Body of pancreas (tissue), 4 donors: Measurements from ENCODE around the gene GPC1. TPM values are rescaled to one million over a fixed set of nuclear protein-coding genes. Genes with fewer than 3 reads are reported as not detected.

Source experiments
- ATAC-seq: fragments of 150-250 bp; one replicate; pipeline ENCODE4 v1.9.1; 2016
- DNase-seq, 4 donors: peaks; one replicate each; pipeline ENCODE4 v3.0.0-alpha.2; 2019
- H3K27ac ChIP-seq, 4 donors: fragments of 200-600 bp; sonication (generic); 1 replicate in 3 of 4; 2 replicates in 1 of 4; pipeline versions ENCODE4 v1.5.1 to v1.6.1; 2016 to 2019; ENCODE audit warnings: mild to moderate bottlenecking in 1 of 4, mixed read lengths in 1 of 4, moderate library complexity in 1 of 4
- H3K27me3 ChIP-seq, 2 donors: fragments of 200-600 bp; sonication (generic); one replicate each; pipeline ENCODE4 v1.6.0; 2016; ENCODE audit warnings: mild to moderate bottlenecking in 1 of 2
- H3K36me3 ChIP-seq, 2 donors: fragments of 200-600 bp; sonication (generic); replicated peaks in 1 of 2; 2 replicates each; pipeline ENCODE4 v1.5.1; 2016; ENCODE audit warnings: low read depth in 2 of 2; ENCODE audit not compliant: insufficient read depth in 1 of 2
- H3K4me1 ChIP-seq: fragments of 200-600 bp; sonication (generic); one replicate; pipeline ENCODE4 v1.6.0; 2016
- H3K4me3 ChIP-seq, 2 donors: fragments of 200-600 bp; sonication (generic); 1 replicate in 1 of 2; 2 replicates in 1 of 2; pipeline ENCODE4 v1.5.1; 2016 to 2019
- H3K9me3 ChIP-seq, 3 donors: fragments of 200-600 bp; sonication (generic); 1 replicate in 2 of 3; 2 replicates in 1 of 3; pipeline ENCODE4 v1.5.1; 2016
- POLR2A ChIP-seq, 3 donors: fragments of 450-650 bp; IDR thresholded peaks; one replicate each; pipeline ENCODE4 v1.6.1; 2016; ENCODE audit warnings: antibody characterized with exemption in 3 of 3, mild to moderate bottlenecking in 2 of 3
- WGBS, 2 donors: methylation state at CpG; one replicate each; pipeline ENCODE4 v1.1.5; 2017; 5-methylcytosine and 5-hydroxymethylcytosine counted together
- intact Hi-C: fragments of 100-400 bp; cut with DNase I; formaldehyde crosslinking; loops from one replicate; pipeline ENCODE4 v1.15.1; 2023
- total RNA-seq, 2 donors: library from RNA; depleted of rRNA; stranded (reverse); fragments of >200 nt; gene quantifications; one replicate each; pipeline ENCODE4 v1.1.0, GENCODE V29; 2016
- TF ChIP-seq, protein P1 (sequence below), 7 experiments: fragments of 450-650 bp in 4 of 7; fragments of 200-600 bp in 3 of 7; sonication (generic) in 3 of 7; IDR thresholded peaks; one replicate each; pipeline ENCODE4 v1.5.1; 2016 to 2019; ENCODE audit warnings: antibody characterized with exemption in 7 of 7

GPC1 gene
- total RNA-seq, 2 donors from 2014 or later, result 23.3 to 30.7 TPM

DNA sequence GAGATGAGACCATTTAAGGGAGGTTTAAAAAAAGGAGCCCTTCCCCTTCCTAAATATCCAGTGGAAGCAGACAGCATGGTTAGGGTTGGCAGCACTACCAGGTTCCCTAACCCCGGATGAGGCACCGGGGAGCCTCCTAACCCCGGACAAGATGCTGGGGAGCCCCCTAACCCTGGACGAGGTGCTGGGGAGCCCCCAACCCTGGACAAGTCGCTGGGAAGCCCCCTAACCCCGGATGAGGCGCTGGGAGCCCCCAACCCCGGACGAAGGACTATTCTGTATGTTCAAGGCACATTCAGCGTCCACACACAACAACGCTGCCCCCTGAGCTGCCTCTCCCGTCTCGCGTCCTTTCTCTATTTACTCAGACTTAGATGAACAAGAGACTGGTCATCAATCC is 70.4 kb downstream of the GPC1 start:
- H3K36me3 ChIP-seq, result no peaks in the 10 kb centered on the region
- no peaks in the 10 kb centered on the region for H3K27me3 ChIP-seq
- no peak for TF ChIP-seq POLR2A (IDR thresholded peaks at IDR 0.05)
- TF ChIP-seq, protein P1, sequence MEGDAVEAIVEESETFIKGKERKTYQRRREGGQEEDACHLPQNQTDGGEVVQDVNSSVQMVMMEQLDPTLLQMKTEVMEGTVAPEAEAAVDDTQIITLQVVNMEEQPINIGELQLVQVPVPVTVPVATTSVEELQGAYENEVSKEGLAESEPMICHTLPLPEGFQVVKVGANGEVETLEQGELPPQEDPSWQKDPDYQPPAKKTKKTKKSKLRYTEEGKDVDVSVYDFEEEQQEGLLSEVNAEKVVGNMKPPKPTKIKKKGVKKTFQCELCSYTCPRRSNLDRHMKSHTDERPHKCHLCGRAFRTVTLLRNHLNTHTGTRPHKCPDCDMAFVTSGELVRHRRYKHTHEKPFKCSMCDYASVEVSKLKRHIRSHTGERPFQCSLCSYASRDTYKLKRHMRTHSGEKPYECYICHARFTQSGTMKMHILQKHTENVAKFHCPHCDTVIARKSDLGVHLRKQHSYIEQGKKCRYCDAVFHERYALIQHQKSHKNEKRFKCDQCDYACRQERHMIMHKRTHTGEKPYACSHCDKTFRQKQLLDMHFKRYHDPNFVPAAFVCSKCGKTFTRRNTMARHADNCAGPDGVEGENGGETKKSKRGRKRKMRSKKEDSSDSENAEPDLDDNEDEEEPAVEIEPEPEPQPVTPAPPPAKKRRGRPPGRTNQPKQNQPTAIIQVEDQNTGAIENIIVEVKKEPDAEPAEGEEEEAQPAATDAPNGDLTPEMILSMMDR (IDR thresholded peaks at IDR 0.05), result no peak
- ATAC-seq (no peak), DNase-seq (peak in 1 of 4 donors; percentile 4)
- WGBS, 2 donors, result 75 to 85% methylated on average over 14 of the region's 14 CpGs
- intact Hi-C loops, result no loop called here
- no peak overlapping the region for H3K4me3 ChIP-seq
- H3K9me3 ChIP-seq, result no peaks in the 10 kb centered on the region
- no peaks in the 10 kb centered on the region for H3K4me1 ChIP-seq
- H3K27ac ChIP-seq, result no peak overlapping the region

DNA sequence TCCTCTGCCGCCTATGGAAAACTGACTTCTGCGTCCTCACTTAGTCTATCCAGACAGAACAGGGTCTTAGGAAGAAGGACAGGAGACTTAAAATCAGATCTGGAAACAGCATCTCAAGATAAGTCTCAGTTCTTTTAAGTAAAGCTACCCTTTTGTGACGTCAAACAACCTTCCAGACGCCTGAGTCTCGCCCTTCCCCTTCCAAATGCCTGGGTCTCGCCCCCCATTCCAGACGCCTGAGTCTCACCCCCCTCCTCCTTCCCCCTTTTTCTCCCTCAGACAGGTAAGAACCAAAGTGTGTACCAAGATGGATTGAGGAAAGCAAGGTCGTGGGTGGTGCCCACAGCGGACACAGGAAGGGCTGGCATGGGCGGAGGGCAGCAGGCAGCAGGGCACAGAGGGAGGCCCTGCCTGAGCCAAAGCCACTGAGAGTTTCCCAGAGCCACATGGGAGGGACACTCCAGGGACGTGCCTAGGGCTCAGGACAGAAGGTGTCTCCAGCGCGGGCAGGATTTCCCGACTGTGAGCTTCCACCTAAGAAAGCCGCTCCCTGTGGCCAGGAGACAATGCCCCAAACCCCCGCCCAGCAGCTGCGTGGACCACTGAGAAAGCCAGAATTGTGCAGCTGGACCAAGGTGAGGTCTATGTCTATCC is 71.1 kb downstream of the GPC1 start:
- Histone ChIP-seq H3K9me3 (no peaks in the 10 kb centered on the region), H3K36me3 (no peaks in the 10 kb centered on the region), H3K27me3 (no peaks in the 10 kb centered on the region), H3K4me1 (no peaks in the 10 kb centered on the region), H3K4me3 (no peak overlapping the region), H3K27ac (no peak overlapping the region)
- WGBS, 2 donors, result 90 to 91% methylated on average over 15 to 17 of the region's 17 CpGs
- DNase-seq (peak in 1 of 4 donors; percentile 3), ATAC-seq (no peak)
- intact Hi-C loops, result no loop called here
- no peak for TF ChIP-seq POLR2A (IDR thresholded peaks at IDR 0.05)
- TF ChIP-seq, protein P1 (IDR thresholded peaks at IDR 0.05), result no peak

DNA sequence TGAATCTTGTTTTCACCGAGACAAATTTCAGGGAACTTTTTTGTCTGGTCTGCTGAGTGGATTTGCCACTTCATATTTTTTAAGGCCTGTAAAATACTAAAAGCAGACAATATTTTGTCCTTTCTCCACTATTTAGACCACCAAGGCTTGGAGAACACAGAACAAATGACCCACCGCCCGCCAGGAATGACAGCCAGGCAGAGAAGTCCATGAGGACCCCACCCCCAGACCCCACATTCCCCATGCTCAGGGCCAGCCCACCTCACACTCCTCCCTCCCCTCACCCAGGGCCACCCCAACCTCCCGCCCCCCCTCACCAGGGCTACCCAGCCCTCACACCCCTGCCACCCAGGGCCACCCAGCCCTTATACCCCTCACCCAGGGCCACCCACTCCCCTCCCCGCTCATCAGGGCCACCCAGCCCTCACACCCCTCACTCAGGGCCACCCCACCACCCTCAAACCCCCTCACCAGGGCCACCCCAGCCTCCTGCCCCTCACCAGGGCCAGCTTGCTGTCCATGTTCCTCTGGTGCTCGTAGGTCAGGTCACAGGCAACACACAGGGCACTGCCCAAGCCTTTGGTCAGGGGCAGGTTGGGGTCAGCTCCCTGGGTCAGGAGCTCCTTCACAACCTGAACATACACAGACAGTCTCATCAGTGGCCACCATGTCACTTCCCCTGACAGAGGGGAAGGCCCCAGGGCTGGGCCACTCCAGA is 71.8 kb downstream of the GPC1 start:
- intact Hi-C loops, result no loop called here
- peak in 1 of 4 donors; percentile 6 for DNase-seq

DNA sequence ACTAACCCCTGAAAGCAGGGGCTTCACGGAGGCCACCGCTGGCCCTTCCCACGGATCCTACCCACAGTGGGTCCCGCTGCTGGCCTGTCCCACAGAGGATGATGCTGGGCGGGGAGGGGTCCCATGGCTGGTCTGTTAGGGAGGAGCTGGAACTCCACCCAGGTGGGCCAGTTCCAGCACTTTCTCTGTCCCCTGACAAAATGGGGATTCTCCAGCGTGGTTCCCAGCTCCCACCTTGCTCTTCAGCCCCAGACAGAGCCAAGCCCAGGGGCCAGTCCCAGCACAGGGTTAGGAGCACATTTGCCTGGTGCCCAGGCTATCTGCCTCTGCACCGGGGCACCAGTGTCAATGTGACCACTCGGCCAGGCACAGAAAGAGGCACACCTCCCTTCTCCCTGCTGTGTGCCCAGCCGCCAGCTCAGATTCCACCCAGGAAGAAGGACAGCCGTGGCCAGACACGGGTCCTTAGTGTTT is 72.4 kb downstream of the GPC1 start:
- WGBS, 2 donors, result 89 to 100% methylated on average over 3 to 11 of the region's 11 CpGs
- no peaks in the 10 kb centered on the region for H3K9me3 ChIP-seq
- TF ChIP-seq, protein P1 (IDR thresholded peaks at IDR 0.05), result no peak
- no peak for TF ChIP-seq POLR2A (IDR thresholded peaks at IDR 0.05)
- ATAC-seq (no peak), DNase-seq (peak in 1 of 4 donors; percentile 3)
- no peaks in the 10 kb centered on the region for H3K27me3 ChIP-seq
- H3K27ac ChIP-seq, result no peak overlapping the region
- H3K36me3 ChIP-seq, result no peaks in the 10 kb centered on the region
- H3K4me3 ChIP-seq, result no peak overlapping the region
- intact Hi-C loops, result no loop called here
- H3K4me1 ChIP-seq, result no peaks in the 10 kb centered on the region

More for the DNA sequence above, 71.8 kb downstream of the GPC1 start:
- Histone ChIP-seq H3K36me3 (no peaks in the 10 kb centered on the region), H3K27me3 (no peaks in the 10 kb centered on the region), H3K9me3 (no peaks in the 10 kb centered on the region), H3K27ac (no peak overlapping the region), H3K4me1 (no peaks in the 10 kb centered on the region), H3K4me3 (no peak overlapping the region)
- no peak for ATAC-seq
- 92 to 94% methylated on average over 6 of the region's 6 CpGs for WGBS, 2 donors
- TF ChIP-seq, protein P1 (IDR thresholded peaks at IDR 0.05), result no peak
- TF ChIP-seq POLR2A (IDR thresholded peaks at IDR 0.05), result no peak
